ENCODE measurements around the gene SLC51B. TPM values are rescaled to one million over a fixed set of nuclear protein-coding genes. Genes with fewer than 3 reads are reported as not detected.

The SLC51B gene
- polyA plus RNA-seq, 3 donors, result not detected

DNA sequence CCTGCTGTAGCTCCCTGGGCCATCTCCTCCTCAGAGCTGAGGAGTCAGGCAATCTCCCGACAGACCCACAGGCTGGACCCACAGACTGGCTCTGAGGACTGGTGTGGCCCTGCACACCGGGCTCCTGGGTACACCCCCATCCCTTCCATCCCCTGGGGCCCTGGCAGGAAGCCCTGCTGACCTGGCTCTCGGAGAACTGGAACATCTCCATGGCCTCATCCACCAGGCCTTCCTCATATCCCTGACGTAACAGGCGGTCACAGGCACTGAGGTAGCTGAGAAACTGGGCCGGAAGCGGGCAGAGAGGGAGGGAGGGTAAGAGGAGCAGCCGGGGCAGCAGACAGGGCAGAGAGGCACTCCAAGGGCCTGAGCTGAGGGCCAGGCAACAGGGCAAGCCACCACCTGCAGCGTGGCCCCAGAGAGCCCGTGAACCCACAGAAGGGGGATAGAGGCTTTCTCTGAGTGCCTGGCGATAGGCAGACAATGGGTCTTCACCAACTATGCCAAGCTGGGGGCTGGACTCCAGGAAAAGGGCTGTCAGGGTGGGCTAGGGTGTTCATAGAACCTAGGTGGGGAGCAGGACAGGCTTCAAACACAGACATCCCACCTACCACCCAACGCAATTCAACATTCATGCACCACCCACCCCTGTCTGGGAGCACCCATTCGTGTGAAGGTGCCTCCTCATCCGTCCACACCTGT, 49.3 kb downstream of the SLC51B start:
- Histone ChIP-seq H3K9ac (ENCODE audit: insufficient read depth, low read length, poor library complexity, severe bottlenecking) (no peak overlapping the region), H3K9me3 (replicated peaks in 1 of 2; ENCODE audit: control insufficient read depth in 1 of 2, insufficient read depth in 1 of 2, low read length in 2 of 2) (no peaks in the 10 kb centered on the region), H4K20me1 (ENCODE audit: insufficient read depth, low read length) (no peaks in the 10 kb centered on the region), H2AFZ (ENCODE audit: insufficient read depth, low read depth, low read length, poor library complexity, severe bottlenecking) (no peak overlapping the region), H3K27ac (ENCODE audit: low read depth in 1 of 2, low read length in 2 of 2) (no peak overlapping the region), H3K4me1 (ENCODE audit: control insufficient read depth in 1 of 2, insufficient read depth in 2 of 2, low read length in 2 of 2) (no peaks in the 10 kb centered on the region), H3K4me2 (replicated peaks; ENCODE audit: extremely low read depth, low read length, poor library complexity, severe bottlenecking) (no peak overlapping the region), H3K36me3 (replicated peaks in 1 of 2; ENCODE audit: control insufficient read depth in 1 of 2, insufficient read depth in 2 of 2, low read length in 2 of 2) (peaks cover 21 to 30% of the 10 kb centered on the region in 2 donors), H3K27me3 (ENCODE audit: control insufficient read depth in 2 of 2, insufficient read depth in 2 of 2, low read length in 2 of 2) (no peaks in the 10 kb centered on the region), H3K4me3 (replicated peaks in 1 of 3; ENCODE audit: low read depth in 2 of 3, low read length in 3 of 3) (no peak overlapping the region), H3K79me2 (ENCODE audit: insufficient read depth, low read length) (no peaks in the 10 kb centered on the region)
- 88% methylated on average over 7 of the region's 14 CpGs for WGBS (ENCODE audit: insufficient coverage)
- TF ChIP-seq, protein P1, sequence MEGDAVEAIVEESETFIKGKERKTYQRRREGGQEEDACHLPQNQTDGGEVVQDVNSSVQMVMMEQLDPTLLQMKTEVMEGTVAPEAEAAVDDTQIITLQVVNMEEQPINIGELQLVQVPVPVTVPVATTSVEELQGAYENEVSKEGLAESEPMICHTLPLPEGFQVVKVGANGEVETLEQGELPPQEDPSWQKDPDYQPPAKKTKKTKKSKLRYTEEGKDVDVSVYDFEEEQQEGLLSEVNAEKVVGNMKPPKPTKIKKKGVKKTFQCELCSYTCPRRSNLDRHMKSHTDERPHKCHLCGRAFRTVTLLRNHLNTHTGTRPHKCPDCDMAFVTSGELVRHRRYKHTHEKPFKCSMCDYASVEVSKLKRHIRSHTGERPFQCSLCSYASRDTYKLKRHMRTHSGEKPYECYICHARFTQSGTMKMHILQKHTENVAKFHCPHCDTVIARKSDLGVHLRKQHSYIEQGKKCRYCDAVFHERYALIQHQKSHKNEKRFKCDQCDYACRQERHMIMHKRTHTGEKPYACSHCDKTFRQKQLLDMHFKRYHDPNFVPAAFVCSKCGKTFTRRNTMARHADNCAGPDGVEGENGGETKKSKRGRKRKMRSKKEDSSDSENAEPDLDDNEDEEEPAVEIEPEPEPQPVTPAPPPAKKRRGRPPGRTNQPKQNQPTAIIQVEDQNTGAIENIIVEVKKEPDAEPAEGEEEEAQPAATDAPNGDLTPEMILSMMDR (IDR thresholded peaks at IDR 0.05), result no peak
- no peak overlapping the region for H3K4me3 Mint-ChIP-seq
- intact Hi-C loops (cut with micrococcal nuclease), result no loop called here
- no peak for DNase-seq
- H3K4me1 Mint-ChIP-seq, result no peaks in the 10 kb centered on the region
- peaks cover 0 to 2% (median 2%) of the 10 kb centered on the region in 3 donors for H3K27me3 Mint-ChIP-seq (ENCODE audit: low read depth in 3 of 3)
- no peaks in the 10 kb centered on the region for H3K9me3 Mint-ChIP-seq
- H3K36me3 Mint-ChIP-seq, result peaks cover 23 to 31% of the 10 kb centered on the region in 2 donors
- H3K27ac Mint-ChIP-seq, result peak overlapping the region in 1 of 7 donors; percentile 19

DNA sequence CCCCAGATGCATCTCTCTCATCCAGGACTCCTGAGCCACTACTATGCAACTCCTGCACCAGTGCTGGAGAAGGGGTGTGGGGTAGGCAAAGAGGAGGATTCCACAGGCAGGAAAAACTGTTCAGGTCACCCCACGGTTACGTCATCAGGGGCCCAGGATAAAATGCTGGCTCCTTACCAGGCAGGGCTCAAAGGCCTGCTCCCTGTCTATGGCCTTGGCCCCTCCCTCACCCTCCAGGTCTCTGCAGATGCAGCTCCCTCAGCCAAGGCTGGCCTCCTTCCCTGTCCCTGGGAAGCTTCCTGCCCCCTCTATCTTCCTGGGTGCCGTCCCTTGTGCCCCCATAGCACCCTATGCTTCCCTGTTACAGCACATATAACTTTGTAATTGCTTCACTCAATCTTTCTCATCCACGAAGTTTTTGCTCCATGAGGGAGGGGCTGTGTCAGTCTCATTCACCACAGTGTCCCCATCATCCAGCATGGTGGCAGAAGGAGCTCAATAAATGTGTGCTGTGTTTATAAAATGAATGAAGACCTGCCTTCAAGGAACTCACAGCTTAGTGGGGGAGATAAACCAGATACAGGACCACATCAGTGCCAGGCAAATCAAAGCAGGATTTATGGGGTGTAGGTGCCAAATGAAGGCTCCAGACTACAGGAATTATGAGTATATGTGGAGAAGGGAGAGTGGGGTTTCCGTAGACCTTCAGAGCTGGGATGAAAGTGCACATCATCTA, 50.0 kb downstream of the SLC51B start:
- H4K20me1 ChIP-seq (ENCODE audit: insufficient read depth, low read length), result no peaks in the 10 kb centered on the region
- no peaks in the 10 kb centered on the region for H3K27me3 ChIP-seq (ENCODE audit: control insufficient read depth in 2 of 2, insufficient read depth in 2 of 2, low read length in 2 of 2)
- H3K4me1 ChIP-seq (ENCODE audit: control insufficient read depth in 1 of 2, insufficient read depth in 2 of 2, low read length in 2 of 2), result no peaks in the 10 kb centered on the region
- H3K27ac ChIP-seq (ENCODE audit: low read depth in 1 of 2, low read length in 2 of 2), result no peak overlapping the region
- H3K9ac ChIP-seq (ENCODE audit: insufficient read depth, low read length, poor library complexity, severe bottlenecking), result no peak overlapping the region
- no peak overlapping the region for H3K4me2 ChIP-seq (replicated peaks; ENCODE audit: extremely low read depth, low read length, poor library complexity, severe bottlenecking)
- peaks cover 0 to 2% (median 2%) of the 10 kb centered on the region in 3 donors for H3K27me3 Mint-ChIP-seq (ENCODE audit: low read depth in 3 of 3)
- peaks cover 29 to 37% of the 10 kb centered on the region in 2 donors for H3K36me3 Mint-ChIP-seq
- no peaks in the 10 kb centered on the region for H3K9me3 Mint-ChIP-seq
- no peak for DNase-seq
- TF ChIP-seq, protein P1 (IDR thresholded peaks at IDR 0.05), result no peak
- peaks cover 25 to 37% of the 10 kb centered on the region in 2 donors for H3K36me3 ChIP-seq (replicated peaks in 1 of 2; ENCODE audit: control insufficient read depth in 1 of 2, insufficient read depth in 2 of 2, low read length in 2 of 2)
- intact Hi-C loops (cut with micrococcal nuclease), result no loop called here
- no peak overlapping the region for H2AFZ ChIP-seq (ENCODE audit: insufficient read depth, low read depth, low read length, poor library complexity, severe bottlenecking)
- H3K4me3 Mint-ChIP-seq, result no peak overlapping the region
- H3K9me3 ChIP-seq (replicated peaks in 1 of 2; ENCODE audit: control insufficient read depth in 1 of 2, insufficient read depth in 1 of 2, low read length in 2 of 2), result no peaks in the 10 kb centered on the region
- H3K27ac Mint-ChIP-seq, result no peak overlapping the region
- H3K4me1 Mint-ChIP-seq, result no peaks in the 10 kb centered on the region
- WGBS (ENCODE audit: insufficient coverage), result 84% methylated on average over 4 of the region's 5 CpGs
- H3K4me3 ChIP-seq (replicated peaks in 1 of 3; ENCODE audit: low read depth in 2 of 3, low read length in 3 of 3), result no peak overlapping the region
- H3K79me2 ChIP-seq (ENCODE audit: insufficient read depth, low read length), result no peaks in the 10 kb centered on the region
